Measurements from ENCODE around the gene CHSY1.
"Not testable (repeated sequence)": the region's sequence is repeated elsewhere in the genome, so short reads cannot be mapped to it uniquely, and the experiment has no call there.

The CHSY1 gene

GRCh38 chr15:101133751-101134261 is 118.0 kb downstream of the CHSY1 start:
- DNase-seq (ENCODE audit: low read depth): no peak

DNA sequence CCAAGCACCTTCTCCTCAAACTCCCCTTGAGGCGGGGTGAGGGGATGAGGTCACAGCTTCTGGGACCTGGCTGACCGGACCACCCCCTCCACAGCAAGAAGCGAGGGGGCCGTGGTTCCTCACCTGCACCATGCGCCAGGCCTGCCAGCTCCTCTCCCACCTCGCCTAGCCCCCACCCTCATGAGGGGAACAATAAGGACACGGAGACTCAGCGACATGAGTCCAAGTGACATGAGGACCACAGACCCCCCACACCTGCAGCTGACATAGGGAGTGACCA is 118.7 kb downstream of the CHSY1 start:
- no peak for DNase-seq (ENCODE audit: low read depth)

DNA sequence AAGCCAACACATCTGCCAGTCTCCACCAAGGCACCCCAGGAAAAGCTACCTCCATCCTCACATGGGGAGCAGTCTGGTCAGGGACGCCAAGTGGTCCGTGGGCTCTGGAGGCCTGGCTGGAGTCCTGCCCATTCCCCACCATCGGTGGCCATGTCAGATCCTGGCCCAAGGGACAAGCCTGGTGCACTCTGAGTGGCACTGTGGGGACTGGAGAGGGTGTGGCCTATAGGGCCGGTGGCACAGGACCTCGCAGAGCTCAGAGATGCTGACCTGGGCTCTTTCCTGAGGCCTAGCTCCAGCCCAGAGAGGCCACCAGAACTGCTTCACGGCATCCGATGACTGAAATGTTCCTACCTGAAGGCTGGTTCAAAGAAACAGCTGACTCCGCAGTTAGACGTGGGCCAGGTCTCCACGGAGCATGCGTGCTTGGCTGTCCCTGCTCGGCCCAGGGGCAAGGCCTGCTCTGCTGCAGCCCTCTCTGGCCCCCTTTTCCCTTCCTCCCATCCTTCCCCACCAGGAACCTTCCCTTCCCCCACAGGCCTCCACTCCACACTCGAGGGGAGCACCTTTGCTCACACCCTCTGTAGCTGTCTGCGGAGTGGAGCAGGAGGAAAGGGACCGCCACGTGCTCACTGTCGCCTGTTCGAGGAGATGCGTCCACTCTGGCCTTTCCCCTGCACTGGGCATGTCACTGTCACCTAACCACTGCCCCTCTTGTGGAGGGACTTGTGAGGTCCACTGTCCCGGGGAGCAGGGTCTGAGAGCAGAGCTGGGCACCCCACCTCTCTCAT is 119.3 kb downstream of the CHSY1 start:
- no peak for DNase-seq (ENCODE audit: low read depth)

- no peak for DNase-seq (ENCODE audit: low read depth)
Observed at GRCh38 chr15:101131489-101132389, 120.1 kb downstream of the CHSY1 start.

DNA sequence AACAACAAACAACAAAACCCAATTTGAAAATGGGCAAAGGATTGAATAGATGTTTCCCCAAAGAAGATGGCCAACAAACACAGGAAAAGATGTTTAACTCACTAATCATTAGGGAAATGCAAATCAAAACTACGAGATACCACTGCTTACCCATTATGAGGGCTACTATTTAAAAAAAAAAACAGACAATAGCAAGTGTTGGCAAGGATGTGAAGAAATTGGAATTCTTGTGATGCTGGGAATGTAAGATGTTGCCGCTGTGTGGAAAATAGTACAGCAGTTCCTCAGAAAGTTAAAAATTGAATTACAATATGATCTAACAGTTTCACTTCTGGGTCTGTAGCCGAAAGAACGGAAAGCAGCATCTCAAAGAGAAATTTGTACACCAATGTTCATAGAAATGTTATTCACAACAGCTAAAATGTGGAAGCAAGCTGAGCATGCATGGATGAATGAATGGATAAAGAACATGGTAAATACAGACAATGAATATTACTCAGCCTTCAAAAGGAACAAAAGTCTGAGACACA is 121.9 kb downstream of the CHSY1 start:
- DNase-seq (ENCODE audit: low read depth): no peak

DNA sequence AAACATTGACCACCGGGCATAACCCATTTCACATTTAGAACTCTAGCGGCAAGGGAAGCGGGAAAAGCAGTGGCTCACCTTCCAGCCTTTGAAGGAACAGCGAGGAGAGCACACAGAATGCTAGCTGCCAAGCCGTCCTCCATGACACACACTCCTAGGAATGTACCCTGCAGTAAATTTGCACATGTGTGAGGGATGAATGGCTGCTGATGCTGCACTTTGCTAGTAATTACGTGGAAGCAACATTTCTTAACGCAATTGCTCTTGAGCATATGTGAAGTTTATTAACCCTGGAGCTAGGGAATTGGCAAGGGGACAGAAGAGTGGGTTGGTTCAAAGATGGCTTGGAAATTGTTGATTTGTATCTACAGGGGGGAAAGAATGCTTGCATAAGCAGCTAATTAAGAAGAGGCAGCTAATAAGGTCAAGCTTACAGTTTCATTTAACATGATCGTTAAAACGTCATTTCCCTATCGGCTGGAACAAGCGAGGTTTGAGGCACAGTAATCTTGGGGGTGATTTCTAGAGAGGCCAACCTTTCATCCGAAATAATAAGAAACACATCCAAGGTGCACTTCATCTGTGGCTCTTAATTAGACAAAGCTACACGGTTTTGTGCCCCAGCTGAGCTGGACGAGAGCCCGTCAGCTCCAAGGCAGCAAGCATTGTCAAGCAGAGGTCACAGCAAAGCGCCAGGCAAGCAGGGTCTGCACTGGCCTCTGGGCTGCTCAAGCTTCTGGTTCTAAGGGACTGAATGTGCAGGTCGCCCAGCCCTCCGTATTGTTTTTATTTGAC is 123.4 kb downstream of the CHSY1 start:
- DNase-seq (ENCODE audit: low read depth): no peak

GRCh38 chr15:101127506-101128076 is 124.3 kb downstream of the CHSY1 start:
- no peak for DNase-seq (ENCODE audit: low read depth)

- no peak for DNase-seq (ENCODE audit: low read depth)
Observed at GRCh38 chr15:101126618-101127505, 125.0 kb downstream of the CHSY1 start.

- not testable (repeated sequence) for DNase-seq (ENCODE audit: low read depth)
Observed at GRCh38 chr15:101125881-101126428, 125.9 kb downstream of the CHSY1 start.

Measured in activated T-cell treated with anti-CD3 and anti-CD28 coated beads for 1 hour (primary cell).